Pancreas (tissue), 10 donors: ENCODE measurements around the gene CASQ2. TPM values are rescaled to one million over a fixed set of nuclear protein-coding genes. Genes with fewer than 3 reads are reported as not detected.

Source experiments
- ATAC-seq, 4 donors: fragments of 200-7000 bp; cut with Tn5 transposase; one replicate each; pipeline versions ENCODE4 v1.8.0 to v1.9.1; 2020; ENCODE audit warnings: mild to moderate bottlenecking in 4 of 4, moderate library complexity in 4 of 4
- DNase-seq, 6 donors: peaks; one replicate each; pipeline ENCODE4 v3.0.0-alpha.2; 2020
- FAIRE-seq: peaks from 2 replicates; lab custom pipeline; 2012; peaks lifted over from hg19 to GRCh38; lab: Jason Lieb, UNC
- H3K27ac ChIP-seq, 4 donors: fragments of 200-600 bp; sonication (generic); 1 replicate in 3 of 4; 2 replicates in 1 of 4; pipeline versions ENCODE4 v1.5.0 to v1.8.0; 2020
- H3K27me3 ChIP-seq, 4 donors: fragments of 200-600 bp; one replicate each; pipeline ENCODE4 v1.8.0; 2021
- H3K36me3 ChIP-seq, 3 donors: fragments of 200-600 bp; sonication (generic) in 1 of 3; one replicate each; pipeline versions ENCODE4 v1.5.0 to v1.8.0; 2020 to 2021
- H3K4me1 ChIP-seq, 3 donors: fragments of 200-600 bp; one replicate each; pipeline ENCODE4 v1.8.0; 2021
- H3K4me3 ChIP-seq, 4 donors: fragments of 200-600 bp; sonication (generic) in 2 of 4; one replicate each; pipeline versions ENCODE4 v1.5.0 to v1.8.0; 2020 to 2021
- H3K9me3 ChIP-seq, 4 donors: fragments of 200-600 bp; one replicate each; pipeline ENCODE4 v1.8.0; 2021
- CTCF ChIP-seq, 4 donors: fragments of 200-600 bp; sonication (generic) in 3 of 4; IDR thresholded peaks; one replicate each; pipeline versions ENCODE4 v1.5.0 to v1.8.0; 2021; ENCODE audit warnings: antibody characterized with exemption in 4 of 4
- WGBS, 2 donors: extraction: QIAGEN DNeasy Blood & Tissue Kit; methylation state at CpG; one replicate each; pipeline ENCODE4 v1.1.7; 2013; 5-methylcytosine and 5-hydroxymethylcytosine counted together
- intact Hi-C, 3 donors: fragments of 100-400 bp; cut with DNase I; formaldehyde crosslinking; loops; one replicate each; pipeline versions ENCODE4 v1.11.1 to v1.14.2; 2022
- polyA plus RNA-seq, 2 donors: library from polyadenylated mRNA; stranded (reverse); fragments of 200-250 nt; gene quantifications; one replicate each; pipeline ENCODE4 v1.2.3, GENCODE V29; 2013
- total RNA-seq, 6 donors: library from RNA; stranded (reverse); fragmentation: NEBNext Ultra II Directional in 4 of 6; extraction: Animal tissue kit (Norgen Biotek cat#: 25700) in 4 of 6; gene quantifications; one replicate each; pipeline versions ENCODE4 v1.2.1 to v1.2.4, GENCODE V29; 2021 to 2023
- donor health status: healthy with polysubstance abuse.
- donor health status: DM: no; HTN: no; CAD: no; lungs with moderate emphysema.
- donor health status: DM: no; HTN: no; CAD: no.
- donor health status: control.
- donor health status: control.
- donor health status: Bipolar disorder and iron deficiency.
- donor health status: DM: yes; HTN: yes; CAD: no.
- donor health status: DM: no; HTN: no; CAD: no.
- donor health status: DM: no; HTN: no; CAD: no.
- donor health status: DM: yes; HTN: yes; CAD: no.

Gene CASQ2
- total and polyA plus RNA-seq, 8 donors = 0.09 to 1.2 (median 0.34) TPM; not detected in 1

GRCh38 chr1:115650961-115651360, 117.6 kb downstream of the CASQ2 start:
- ATAC-seq = no peak
- 62 to 64% methylated on average over 3 of the region's 3 CpGs for WGBS, 2 donors
- no peak overlapping the region for H3K27ac ChIP-seq
- no peak for DNase-seq
- H3K9me3 ChIP-seq = no peaks in the 10 kb centered on the region
- no peak for FAIRE-seq
- peaks cover 5 to 29% (median 6%) of the 10 kb centered on the region in 3 donors for H3K4me1 ChIP-seq
- no peaks in the 10 kb centered on the region for H3K36me3 ChIP-seq
- H3K27me3 ChIP-seq = no peaks in the 10 kb centered on the region
- TF ChIP-seq CTCF (IDR thresholded peaks at IDR 0.05) = no peak
- intact Hi-C loops = no loop called here
- H3K4me3 ChIP-seq = no peak overlapping the region

Other genes starting within 250 kb of the CASQ2 start
- gene VANGL1, start 126.7 kb downstream of the CASQ2 start, total RNA-seq = 1 to 10 TPM; 4.3 to 9.0 (median 5.8) TPM
- gene VANGL1, start 126.7 kb downstream of the CASQ2 start, polyA plus RNA-seq = 1 to 10 TPM; 1.2 to 1.5 TPM
- gene NHLH2, start 72.4 kb upstream of the CASQ2 start, total RNA-seq = under 1 TPM in 2 of 6 donors, not detected in 4; 0.03 to 0.06 TPM
- under 1 TPM in 1 of 2 donors, not detected in 1; 0.12 TPM for gene NHLH2, start 72.4 kb upstream of the CASQ2 start, polyA plus RNA-seq
- 1 to 10 TPM; 2.2 to 4.9 (median 3.3) TPM for gene SLC22A15, start 207.8 kb upstream of the CASQ2 start, total RNA-seq
- 1 to 10 TPM; 1.5 to 4.0 TPM for gene SLC22A15, start 207.8 kb upstream of the CASQ2 start, polyA plus RNA-seq